Skeletal muscle tissue (tissue), 4 donors: Measurements from ENCODE around the gene SGMS2. TPM values are rescaled to one million over a fixed set of nuclear protein-coding genes. Genes with fewer than 3 reads are reported as not detected.

Experiments
- H3K27ac ChIP-seq: one replicate; pipeline ENCODE4 v1.7.0; 2013; ENCODE audit warnings: mild to moderate bottlenecking, low read depth, low read length, inconsistent platforms
- H3K27me3 ChIP-seq, 3 donors: one replicate each; pipeline ENCODE4 v1.7.0; 2013; ENCODE audit warnings: low read length in 3 of 3; ENCODE audit not compliant: control insufficient read depth in 3 of 3, insufficient read depth in 3 of 3
- H3K36me3 ChIP-seq, 3 donors: one replicate each; pipeline ENCODE4 v1.7.0; 2013; ENCODE audit warnings: low read length in 3 of 3; ENCODE audit not compliant: control insufficient read depth in 3 of 3, insufficient read depth in 3 of 3
- H3K4me1 ChIP-seq, 3 donors: one replicate each; pipeline ENCODE4 v1.7.0; 2013; ENCODE audit warnings: low read length in 3 of 3, mild to moderate bottlenecking in 3 of 3; ENCODE audit not compliant: control insufficient read depth in 3 of 3, insufficient read depth in 3 of 3
- H3K4me3 ChIP-seq, 3 donors: one replicate each; pipeline ENCODE4 v1.7.0; 2013; ENCODE audit warnings: low read length in 3 of 3
- H3K9ac ChIP-seq, 3 donors: one replicate each; pipeline ENCODE4 v1.7.0; 2013; ENCODE audit warnings: low read length in 3 of 3, mild to moderate bottlenecking in 3 of 3, moderate library complexity in 2 of 3, low read depth in 1 of 3
- H3K9me3 ChIP-seq, 3 donors: one replicate each; pipeline ENCODE4 v1.7.0; 2013; ENCODE audit warnings: low read length in 3 of 3; ENCODE audit not compliant: control insufficient read depth in 3 of 3
- total RNA-seq: library from RNA; depleted of rRNA; stranded (reverse); fragments of >200 nt; gene quantifications from one replicate; pipeline ENCODE4 v1.2.3, GENCODE V29; 2014
- donor health status: Osteomylitis.

SGMS2 gene
- total RNA-seq, 1 donor from 2014 or later, result 13.0 TPM

DNA sequence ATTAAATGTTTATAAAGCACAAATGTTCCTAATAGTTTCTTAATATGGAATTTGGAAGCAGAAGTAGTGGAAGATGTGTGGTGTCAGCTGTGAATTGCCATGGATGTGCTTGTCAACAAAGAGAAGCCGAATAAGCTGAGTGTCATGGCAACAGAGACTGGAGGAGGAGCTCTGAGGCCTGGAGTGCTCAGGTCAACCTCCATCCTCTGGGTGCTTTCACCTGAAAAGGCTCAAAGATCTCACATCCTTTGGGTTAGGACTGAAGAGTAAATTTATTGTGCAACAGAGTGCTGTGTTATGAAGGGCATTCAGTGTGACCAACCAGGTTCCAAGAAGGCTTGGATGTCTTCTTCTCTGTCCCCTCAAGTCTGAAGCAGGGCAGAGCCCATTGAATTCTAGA lies 18.7 kb downstream of the SGMS2 start:
- no peaks in the 10 kb centered on the region for H3K36me3 ChIP-seq

GRCh38 chr4:107845681-107846080 lies 20.9 kb downstream of the SGMS2 start:
- Histone ChIP-seq H3K27me3 (no peaks in the 10 kb centered on the region), H3K4me1 (peaks cover 0 to 2% (median 0%) of the 10 kb centered on the region in 3 donors), H3K36me3 (no peaks in the 10 kb centered on the region), H3K9me3 (no peaks in the 10 kb centered on the region), H3K27ac (no peak overlapping the region), H3K9ac (no peak overlapping the region), H3K4me3 (no peak overlapping the region)

More for the DNA sequence above, 18.7 kb downstream of the SGMS2 start:
- no peak overlapping the region for H3K27ac ChIP-seq
- no peaks in the 10 kb centered on the region for H3K9me3 ChIP-seq
- H3K27me3 ChIP-seq, result no peaks in the 10 kb centered on the region
- H3K4me3 ChIP-seq, result no peak overlapping the region
- H3K4me1 ChIP-seq, result peaks cover 0 to 2% (median 0%) of the 10 kb centered on the region in 3 donors
- H3K9ac ChIP-seq, result no peak overlapping the region

DNA sequence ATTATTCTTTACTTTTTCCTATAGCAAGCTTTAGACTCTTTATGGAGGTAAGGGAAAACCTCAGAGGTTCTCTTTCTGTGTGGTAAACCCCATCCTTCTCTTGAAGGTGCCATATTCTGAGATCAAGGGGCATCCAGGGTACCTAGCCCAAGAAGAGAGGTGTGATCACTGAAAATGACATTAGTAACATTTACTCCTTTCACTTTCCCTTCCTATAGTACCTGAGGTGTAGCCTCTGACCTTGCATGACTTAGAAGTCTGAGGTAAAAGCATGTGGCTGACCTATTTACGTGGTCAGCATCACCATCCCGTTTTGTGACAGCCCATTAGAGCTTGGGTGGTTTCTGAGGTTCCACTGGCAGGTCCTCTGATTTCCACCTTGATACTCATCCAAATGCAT lies 25.7 kb downstream of the SGMS2 start:
- H3K4me1 ChIP-seq, result peaks cover 4 to 7% (median 6%) of the 10 kb centered on the region in 3 donors
- no peaks in the 10 kb centered on the region for H3K27me3 ChIP-seq
- no peaks in the 10 kb centered on the region for H3K36me3 ChIP-seq
- no peak overlapping the region for H3K27ac ChIP-seq
- H3K9ac ChIP-seq, result no peak overlapping the region
- no peak overlapping the region for H3K4me3 ChIP-seq
- no peaks in the 10 kb centered on the region for H3K9me3 ChIP-seq

DNA sequence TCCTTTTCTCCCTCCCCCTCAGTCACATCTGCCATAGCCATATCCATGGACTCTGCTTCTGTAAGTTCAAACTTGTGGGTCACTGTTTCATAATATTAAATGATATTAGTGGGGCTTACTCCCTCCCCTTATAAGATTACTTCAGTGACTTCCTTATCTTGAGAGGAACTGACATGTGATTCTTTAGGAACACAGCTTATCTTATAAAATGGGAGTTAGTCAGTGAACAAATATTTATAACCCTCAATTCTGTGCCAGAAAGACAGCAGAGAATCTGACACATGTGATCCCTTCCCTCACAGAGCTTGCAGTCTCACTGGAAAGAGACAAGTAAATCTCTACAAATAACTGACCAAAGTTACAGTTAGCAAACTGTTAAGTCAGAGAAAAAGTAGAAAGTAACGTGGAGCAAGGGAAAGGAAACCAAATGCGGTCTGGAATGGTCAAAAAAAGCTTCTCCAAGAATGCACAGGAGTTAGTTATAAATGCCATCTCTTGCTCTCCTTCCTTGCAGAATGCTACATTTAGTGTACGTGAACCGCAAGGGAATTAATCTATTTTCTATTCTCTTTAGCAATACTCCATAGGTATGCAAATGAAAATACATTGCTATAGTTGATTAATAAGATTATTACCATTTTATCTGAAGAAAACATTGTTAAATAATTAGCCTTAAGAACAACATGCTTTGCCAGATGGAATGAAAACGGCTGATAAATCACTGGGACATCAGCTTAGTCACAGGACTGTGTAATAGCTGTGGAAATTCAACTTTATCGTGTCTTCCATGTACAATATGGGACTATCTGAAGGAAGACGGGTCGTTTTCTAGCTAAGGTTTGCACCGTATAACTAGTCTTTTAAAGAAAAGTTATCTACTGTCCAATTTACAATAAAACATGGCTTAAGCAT lies 29.0 kb downstream of the SGMS2 start:
- peak overlapping the region; percentile 3 to 54 (median 30) for H3K9ac ChIP-seq

DNA sequence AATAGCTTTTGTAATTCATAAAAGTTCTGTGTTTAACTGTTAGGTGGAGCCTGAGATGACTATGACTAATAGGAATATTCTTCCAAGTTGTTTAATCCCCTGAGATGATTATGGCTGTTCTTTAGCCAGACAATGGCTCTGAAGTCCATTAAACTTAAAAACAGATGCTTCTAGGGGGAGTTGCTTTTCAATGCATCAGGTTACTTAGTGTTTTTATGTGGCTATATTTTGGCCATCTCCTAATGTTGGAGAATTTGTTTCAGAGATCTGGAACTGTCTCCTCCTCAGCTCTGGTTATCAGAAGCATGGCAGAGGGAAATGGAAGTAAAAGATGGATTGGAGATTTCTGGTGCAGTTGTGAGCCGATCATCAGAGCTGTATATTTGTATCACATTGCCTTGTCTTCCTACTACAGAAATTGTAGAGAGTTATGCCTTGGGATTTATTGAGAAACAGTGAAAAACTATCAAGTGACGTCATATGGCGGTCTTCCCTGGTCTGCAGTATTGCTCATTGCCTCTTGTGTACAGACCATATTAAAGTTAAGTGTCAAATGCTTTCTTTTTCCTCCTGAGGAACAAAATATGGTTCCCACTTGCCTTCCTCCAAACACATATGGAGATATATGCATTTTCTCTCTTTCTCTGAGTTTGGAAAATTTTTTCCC lies 29.8 kb downstream of the SGMS2 start:
- Histone ChIP-seq H3K4me1 (peaks cover 14 to 18% (median 17%) of the 10 kb centered on the region in 3 donors), H3K9me3 (no peaks in the 10 kb centered on the region), H3K9ac (peak overlapping the region in 2 of 3 donors; percentile 3 to 54), H3K27me3 (no peaks in the 10 kb centered on the region), H3K36me3 (no peaks in the 10 kb centered on the region), H3K4me3 (peak overlapping the region; percentile 39 to 60 (median 53)), H3K27ac (peak overlapping the region; percentile 15)

More for the DNA sequence above, 29.0 kb downstream of the SGMS2 start:
- no peaks in the 10 kb centered on the region for H3K36me3 ChIP-seq
- peak overlapping the region; percentile 49 for H3K27ac ChIP-seq
- H3K4me3 ChIP-seq, result peak overlapping the region; percentile 39 to 60 (median 53)
- H3K27me3 ChIP-seq, result no peaks in the 10 kb centered on the region
- H3K9me3 ChIP-seq, result no peaks in the 10 kb centered on the region
- H3K4me1 ChIP-seq, result peaks cover 14 to 18% (median 17%) of the 10 kb centered on the region in 3 donors

- peaks cover 0 to 1% (median 0%) of the 10 kb centered on the region in 3 donors for H3K36me3 ChIP-seq
- no peaks in the 10 kb centered on the region for H3K9me3 ChIP-seq
- no peaks in the 10 kb centered on the region for H3K27me3 ChIP-seq
- H3K9ac ChIP-seq, result no peak overlapping the region
- peaks cover 14 to 18% (median 17%) of the 10 kb centered on the region in 3 donors for H3K4me1 ChIP-seq
- no peak overlapping the region for H3K4me3 ChIP-seq
- H3K27ac ChIP-seq, result no peak overlapping the region
Measured at GRCh38 chr4:107855723-107856122, 31.0 kb downstream of the SGMS2 start.

DNA sequence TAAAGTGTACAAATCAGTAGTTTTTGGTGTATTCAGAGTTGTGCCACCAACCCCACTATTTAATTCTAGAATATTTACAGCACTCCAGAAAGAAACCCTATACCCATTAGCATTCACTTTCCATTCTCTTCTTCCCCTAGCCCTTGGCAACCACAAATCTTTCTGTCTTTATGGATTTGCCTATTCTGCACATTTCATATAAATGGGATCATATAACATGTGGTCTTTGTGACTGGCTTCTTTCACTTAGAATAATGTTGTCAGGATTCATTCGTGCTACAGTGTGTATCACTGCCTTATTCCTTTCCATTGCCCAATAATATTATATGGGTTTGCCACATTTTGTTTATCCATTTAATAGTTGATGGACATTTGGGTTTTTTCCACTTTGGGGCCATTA lies 32.2 kb downstream of the SGMS2 start:
- Histone ChIP-seq H3K36me3 (peaks cover 0 to 3% (median 0%) of the 10 kb centered on the region in 3 donors), H3K4me1 (peaks cover 14 to 18% (median 17%) of the 10 kb centered on the region in 3 donors), H3K27ac (no peak overlapping the region), H3K9ac (no peak overlapping the region), H3K4me3 (no peak overlapping the region), H3K27me3 (no peaks in the 10 kb centered on the region), H3K9me3 (no peaks in the 10 kb centered on the region)

- no peak overlapping the region for H3K27ac ChIP-seq
- H3K27me3 ChIP-seq, result no peaks in the 10 kb centered on the region
- peaks cover 0 to 3% (median 0%) of the 10 kb centered on the region in 3 donors for H3K36me3 ChIP-seq
- peaks cover 14 to 21% (median 17%) of the 10 kb centered on the region in 3 donors for H3K4me1 ChIP-seq
- H3K4me3 ChIP-seq, result no peak overlapping the region
- H3K9ac ChIP-seq, result no peak overlapping the region
- H3K9me3 ChIP-seq, result no peaks in the 10 kb centered on the region
Measured at GRCh38 chr4:107857741-107858140, 33.0 kb downstream of the SGMS2 start.

- Histone ChIP-seq H3K36me3 (peaks cover 0 to 3% (median 0%) of the 10 kb centered on the region in 3 donors), H3K4me3 (no peak overlapping the region), H3K9me3 (no peaks in the 10 kb centered on the region), H3K27me3 (no peaks in the 10 kb centered on the region), H3K27ac (no peak overlapping the region), H3K4me1 (peaks cover 14 to 26% (median 17%) of the 10 kb centered on the region in 3 donors), H3K9ac (no peak overlapping the region)
Measured at GRCh38 chr4:107858158-107858742, 33.5 kb downstream of the SGMS2 start.
